Cardiac muscle cell (in vitro differentiated cells and primary cell): Measurements from ENCODE around the gene TMEM86B. TPM values are rescaled to one million over a fixed set of nuclear protein-coding genes. Genes with fewer than 3 reads are reported as not detected.

ENCODE experiments used
- DNase-seq, 2 donors: peaks; one replicate each; pipeline versions ENCODE4 v3.0.0 to v3.0.0-alpha.2; 2010 to 2017; ENCODE audit warnings: low read depth in 1 of 2, low spot score in 1 of 2
- H3K27ac ChIP-seq: fragments of 200-600 bp; sonication (generic); 2 replicates; pipeline ENCODE4 v1.5.1; 2016
- H3K27me3 ChIP-seq: fragments of 200-600 bp; sonication (generic); 2 replicates; pipeline ENCODE4 v1.6.0; 2016; ENCODE audit warnings: control low read depth
- H3K36me3 ChIP-seq: fragments of 200-600 bp; sonication (generic); 2 replicates; pipeline ENCODE4 v1.5.1; 2016; ENCODE audit warnings: control low read depth
- H3K4me1 ChIP-seq: fragments of 200-600 bp; sonication (generic); 2 replicates; pipeline ENCODE4 v1.8.1; 2017; ENCODE audit warnings: low read depth, mild to moderate bottlenecking, mixed run types
- H3K4me3 ChIP-seq: fragments of 200-600 bp; sonication (generic); 2 replicates; pipeline ENCODE4 v1.5.1; 2016; ENCODE audit warnings: mild to moderate bottlenecking
- H3K9me3 ChIP-seq: fragments of 200-600 bp; sonication (generic); 2 replicates; pipeline ENCODE4 v1.5.1; 2017; ENCODE audit warnings: low read depth, mild to moderate bottlenecking, control low read depth
- polyA plus RNA-seq: library from polyadenylated mRNA; unstranded; fragments of >200 nt; fragmentation: Nextera tagmentation; extraction: Ambion mirVana; gene quantifications from 2 replicates; pipeline ENCODE4 v1.2.1, GENCODE V29; 2016
- total RNA-seq: library from RNA; depleted of rRNA; stranded (reverse); fragments of >200 nt; gene quantifications from 2 replicates; pipeline ENCODE4 v1.2.3, GENCODE V29; 2016
- TF ChIP-seq, protein P1 (sequence below): IDR thresholded peaks from 2 replicates; pipeline ENCODE4 v1.5.1; 2012; ENCODE audit warnings: low read depth, mild to moderate bottlenecking, low read length

The TMEM86B gene
- total and polyA plus RNA-seq, 2 experiments from 2014 or later: 2.6 to 4.7 TPM

DNA sequence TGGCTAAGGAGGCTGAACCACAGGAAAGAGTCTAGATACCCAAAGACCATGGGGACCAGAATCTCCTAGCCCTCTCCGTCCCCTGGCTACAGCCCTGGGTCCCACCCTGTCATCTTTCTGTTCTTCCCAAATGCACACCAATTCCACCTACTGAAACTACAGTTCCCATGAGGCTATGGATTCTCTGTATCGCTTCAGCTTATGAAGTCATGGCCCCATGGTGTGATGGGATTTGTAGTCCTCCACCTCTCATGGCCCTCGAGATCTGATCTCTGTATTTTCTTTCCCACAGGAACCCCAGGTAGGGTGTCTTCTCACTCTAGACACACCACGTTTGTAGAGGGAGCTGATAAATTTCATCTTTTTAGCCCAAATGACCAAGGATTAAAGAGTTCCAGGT is 31.0 kb downstream of the TMEM86B start:
- TF ChIP-seq, protein P1, sequence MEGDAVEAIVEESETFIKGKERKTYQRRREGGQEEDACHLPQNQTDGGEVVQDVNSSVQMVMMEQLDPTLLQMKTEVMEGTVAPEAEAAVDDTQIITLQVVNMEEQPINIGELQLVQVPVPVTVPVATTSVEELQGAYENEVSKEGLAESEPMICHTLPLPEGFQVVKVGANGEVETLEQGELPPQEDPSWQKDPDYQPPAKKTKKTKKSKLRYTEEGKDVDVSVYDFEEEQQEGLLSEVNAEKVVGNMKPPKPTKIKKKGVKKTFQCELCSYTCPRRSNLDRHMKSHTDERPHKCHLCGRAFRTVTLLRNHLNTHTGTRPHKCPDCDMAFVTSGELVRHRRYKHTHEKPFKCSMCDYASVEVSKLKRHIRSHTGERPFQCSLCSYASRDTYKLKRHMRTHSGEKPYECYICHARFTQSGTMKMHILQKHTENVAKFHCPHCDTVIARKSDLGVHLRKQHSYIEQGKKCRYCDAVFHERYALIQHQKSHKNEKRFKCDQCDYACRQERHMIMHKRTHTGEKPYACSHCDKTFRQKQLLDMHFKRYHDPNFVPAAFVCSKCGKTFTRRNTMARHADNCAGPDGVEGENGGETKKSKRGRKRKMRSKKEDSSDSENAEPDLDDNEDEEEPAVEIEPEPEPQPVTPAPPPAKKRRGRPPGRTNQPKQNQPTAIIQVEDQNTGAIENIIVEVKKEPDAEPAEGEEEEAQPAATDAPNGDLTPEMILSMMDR: no peak
- Histone ChIP-seq H3K27me3 (no peaks in the 10 kb centered on the region), H3K4me1 (no peaks in the 10 kb centered on the region), H3K27ac (no peak overlapping the region), H3K9me3 (no peaks in the 10 kb centered on the region), H3K36me3 (no peaks in the 10 kb centered on the region), H3K4me3 (no peak overlapping the region)
- DNase-seq: no peak

DNA sequence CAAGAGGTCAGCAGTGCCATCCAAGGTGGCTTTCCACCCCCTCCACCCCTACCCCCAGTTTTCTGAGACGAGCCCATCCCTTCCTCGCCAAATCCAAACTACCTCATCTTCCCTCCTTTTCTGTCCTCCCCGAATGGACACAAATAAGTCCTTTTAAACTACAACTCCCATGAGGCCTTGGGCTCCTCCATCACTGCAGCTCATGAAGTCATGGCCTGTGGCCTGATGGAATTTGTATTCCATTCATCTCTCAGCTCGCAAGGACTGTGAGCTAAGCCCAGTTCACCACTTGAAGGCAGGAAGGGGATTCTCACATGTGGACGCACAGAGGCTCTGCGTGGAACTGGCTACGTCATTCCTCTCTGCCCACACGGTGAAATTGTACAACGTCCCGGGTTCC is 31.8 kb downstream of the TMEM86B start:
- no peak overlapping the region for H3K4me3 ChIP-seq
- no peak overlapping the region for H3K27ac ChIP-seq
- TF ChIP-seq, protein P1: no peak
- no peaks in the 10 kb centered on the region for H3K4me1 ChIP-seq
- no peaks in the 10 kb centered on the region for H3K27me3 ChIP-seq
- no peaks in the 10 kb centered on the region for H3K9me3 ChIP-seq
- DNase-seq: no peak
- H3K36me3 ChIP-seq: no peaks in the 10 kb centered on the region

DNA sequence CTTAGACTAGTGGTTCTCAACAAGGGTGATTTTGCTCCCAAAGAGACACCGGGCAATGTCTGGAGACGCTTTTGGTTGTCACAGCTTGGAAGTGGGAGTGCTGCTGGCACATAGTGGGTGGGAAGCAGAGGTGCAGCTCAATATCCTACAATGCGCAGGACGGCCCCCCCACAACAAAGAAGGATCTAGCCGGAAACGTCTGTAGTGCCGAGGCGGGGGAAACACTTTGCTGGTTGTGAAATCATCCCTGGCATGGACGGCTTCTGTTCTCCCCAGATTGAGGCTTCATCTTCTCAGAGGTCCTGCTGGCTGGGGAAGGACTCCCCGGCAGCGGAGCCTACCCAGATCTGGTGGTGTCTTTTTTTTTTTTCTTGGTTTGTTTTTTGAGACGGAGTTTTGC is 35.1 kb downstream of the TMEM86B start:
- H3K9me3 ChIP-seq: no peaks in the 10 kb centered on the region
- H3K4me1 ChIP-seq: no peaks in the 10 kb centered on the region
- DNase-seq: no peak
- H3K27ac ChIP-seq: no peak overlapping the region
- H3K36me3 ChIP-seq: no peaks in the 10 kb centered on the region
- no peak overlapping the region for H3K4me3 ChIP-seq
- H3K27me3 ChIP-seq: peaks cover 3% of the 10 kb centered on the region
- TF ChIP-seq, protein P1: no peak

DNA sequence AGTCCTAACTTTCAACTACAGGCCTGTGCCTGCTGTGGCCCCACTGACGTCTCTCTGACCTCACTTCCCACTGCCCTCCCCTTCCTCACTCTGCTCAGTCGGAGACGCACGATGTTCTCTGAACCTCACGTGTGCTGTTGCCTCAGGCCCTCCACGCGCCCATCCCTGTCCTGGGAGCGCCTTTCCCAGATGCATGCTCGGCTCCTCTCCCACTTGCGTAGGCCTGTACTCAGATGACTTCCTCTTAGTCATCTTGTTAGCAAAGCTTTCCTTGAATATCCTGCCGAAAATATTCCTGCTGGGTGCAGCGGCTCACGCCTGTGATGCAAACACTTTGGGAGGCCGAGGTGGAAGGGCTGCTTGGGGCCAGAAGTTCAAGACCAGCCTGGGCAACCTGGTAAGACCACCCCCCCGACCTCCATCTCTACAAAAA is 39.1 kb downstream of the TMEM86B start:
- H3K27me3 ChIP-seq: peaks cover 12% of the 10 kb centered on the region
- H3K4me1 ChIP-seq: no peaks in the 10 kb centered on the region
- peak in 1 of 2 donors; percentile 98 for DNase-seq
- no peaks in the 10 kb centered on the region for H3K36me3 ChIP-seq
- no peak overlapping the region for H3K4me3 ChIP-seq
- no peaks in the 10 kb centered on the region for H3K9me3 ChIP-seq
- H3K27ac ChIP-seq: no peak overlapping the region
- TF ChIP-seq, protein P1: no peak

DNA sequence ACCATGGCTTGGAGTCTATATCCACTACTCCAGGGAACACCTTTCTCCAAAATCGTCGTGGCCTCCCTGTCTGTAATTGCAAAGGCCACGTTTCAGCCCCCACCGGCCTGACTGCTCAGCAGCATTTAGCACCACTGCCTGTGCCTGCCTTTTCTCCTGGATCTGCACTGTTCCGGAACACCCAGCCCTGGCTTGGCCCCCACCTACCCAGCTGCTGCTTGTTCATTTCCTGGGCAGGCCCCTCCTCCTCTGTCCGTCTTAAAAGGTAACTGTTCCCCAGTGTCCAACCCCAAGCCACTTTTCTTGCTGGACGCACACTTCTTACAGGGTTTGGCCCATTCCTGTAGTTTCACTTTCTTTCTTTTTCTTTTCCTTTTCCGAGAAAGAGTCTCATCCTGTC is 39.9 kb downstream of the TMEM86B start:
- Histone ChIP-seq H3K9me3 (no peaks in the 10 kb centered on the region), H3K36me3 (no peaks in the 10 kb centered on the region), H3K4me1 (no peaks in the 10 kb centered on the region), H3K4me3 (no peak overlapping the region), H3K27ac (no peak overlapping the region), H3K27me3 (peaks cover 15% of the 10 kb centered on the region)
- DNase-seq: peak in 1 of 2 donors; percentile 48
- TF ChIP-seq, protein P1: no peak

DNA sequence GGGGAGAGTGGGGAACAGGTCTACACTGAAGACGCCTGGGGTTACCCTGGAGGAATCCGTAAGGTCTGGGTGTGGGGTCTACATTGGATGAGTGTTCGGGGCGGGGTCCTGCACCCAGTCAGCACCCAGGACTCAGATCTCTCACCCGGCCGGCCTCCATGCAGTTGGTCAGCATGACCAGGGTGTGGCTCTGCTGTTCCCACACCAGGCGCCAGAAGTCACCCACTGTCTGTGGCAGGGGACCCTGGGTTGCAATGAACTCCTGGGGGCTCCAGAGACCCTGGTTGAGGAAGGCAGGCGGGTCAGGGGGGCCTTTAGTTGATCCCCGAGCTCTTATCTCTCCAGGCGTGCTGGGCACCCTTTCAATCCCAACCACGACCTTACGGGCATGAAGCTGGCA is 42.5 kb downstream of the TMEM86B start:
- no peak for DNase-seq
- Histone ChIP-seq H3K4me3 (no peak overlapping the region), H3K36me3 (no peaks in the 10 kb centered on the region), H3K27me3 (peaks cover 38% of the 10 kb centered on the region), H3K27ac (no peak overlapping the region), H3K9me3 (no peaks in the 10 kb centered on the region), H3K4me1 (no peaks in the 10 kb centered on the region)
- TF ChIP-seq, protein P1: no peak
